GDM1 (cell line): ENCODE results near the gene GPNMB.
"Not testable (repeated sequence)": the region's sequence is repeated elsewhere in the genome, so short reads cannot be mapped to it uniquely, and the experiment has no call there.

ENCODE experiments used
- DNase-seq: peaks from one replicate; lab custom pipeline; 2025; lab: John Stamatoyannopoulos, UW

GPNMB gene

GRCh38 chr7:23306936-23307521, 60.5 kb downstream of the GPNMB start:
- no peak for DNase-seq

- no peak for DNase-seq
These were observed 62.2 kb downstream of the GPNMB start for GRCh38 chr7:23308754-23309153.

GRCh38 chr7:23312141-23312540, 65.6 kb downstream of the GPNMB start:
- DNase-seq, result not testable (repeated sequence)

- DNase-seq, result no peak
These were observed 68.8 kb downstream of the GPNMB start for GRCh38 chr7:23315366-23315765.
